GM12874 (cell line): ENCODE results near the gene PPP1R9A.
A peak's percentile ranks its signal among the peaks of the same experiment; 100 is the strongest.

ENCODE experiments used
- CTCF ChIP-seq: IDR thresholded peaks from 2 replicates; pipeline ENCODE4 v1.5.1; 2011; ENCODE audit warnings: low read depth, mild to moderate bottlenecking, control low read depth, low read length, moderate library complexity; ENCODE audit not compliant: insufficient read depth

The PPP1R9A gene

GRCh38 chr7:95190515-95190914 is 283.1 kb downstream of the PPP1R9A start:
- TF ChIP-seq CTCF: peak; percentile 47

GRCh38 chr7:95191795-95192194 is 284.4 kb downstream of the PPP1R9A start:
- no peak for TF ChIP-seq CTCF

- no peak for TF ChIP-seq CTCF
Observed at GRCh38 chr7:95198863-95199262, 291.5 kb downstream of the PPP1R9A start.

- peak; percentile 46; the same call in 1 of the 2 replicates for TF ChIP-seq CTCF
Observed at GRCh38 chr7:95199779-95200558, 292.6 kb downstream of the PPP1R9A start.

- TF ChIP-seq CTCF: no peak
Observed at GRCh38 chr7:95200741-95201140, 293.3 kb downstream of the PPP1R9A start.

GRCh38 chr7:95201727-95202126 is 294.3 kb downstream of the PPP1R9A start:
- TF ChIP-seq CTCF: no peak

- TF ChIP-seq CTCF: no peak
Observed at GRCh38 chr7:95204618-95205017, 297.2 kb downstream of the PPP1R9A start.
